GM21717 (cell line): Measurements from ENCODE around the gene ARV1.
"Not testable (repeated sequence)": the region's sequence is repeated elsewhere in the genome, so short reads cannot be mapped to it uniquely, and the experiment has no call there.

ENCODE experiments used
- ATAC-seq: cut with Tn5 transposase; IDR thresholded peaks from one replicate; pipeline ENCODE4 v1.9.1; 2021; ENCODE audit warnings: mild to moderate bottlenecking, moderate library complexity; ENCODE audit not compliant: unreplicated experiment

ARV1 gene

GRCh38 chr1:231019711-231020110 lies 40.8 kb downstream of the ARV1 start:
- ATAC-seq: no peak

- no peak for ATAC-seq
Observed at GRCh38 chr1:231020139-231020601, 41.3 kb downstream of the ARV1 start.

- ATAC-seq: no peak
Observed at GRCh38 chr1:231020816-231021215, 41.9 kb downstream of the ARV1 start.

GRCh38 chr1:231021540-231022031 lies 42.7 kb downstream of the ARV1 start:
- ATAC-seq: no peak

- not testable (repeated sequence) for ATAC-seq
Observed at GRCh38 chr1:231022543-231022942, 43.6 kb downstream of the ARV1 start.

GRCh38 chr1:231023150-231023549 lies 44.3 kb downstream of the ARV1 start:
- ATAC-seq: no peak

GRCh38 chr1:231026576-231026975 lies 47.7 kb downstream of the ARV1 start:
- no peak for ATAC-seq

GRCh38 chr1:231027136-231027925 lies 48.4 kb downstream of the ARV1 start:
- no peak for ATAC-seq

GRCh38 chr1:231027971-231028370 lies 49.1 kb downstream of the ARV1 start:
- no peak for ATAC-seq

GRCh38 chr1:231028682-231029081 lies 49.8 kb downstream of the ARV1 start:
- no peak for ATAC-seq

GRCh38 chr1:231029247-231029646 lies 50.4 kb downstream of the ARV1 start:
- ATAC-seq: not testable (repeated sequence)

GRCh38 chr1:231029841-231030240 lies 50.9 kb downstream of the ARV1 start:
- ATAC-seq: no peak

- ATAC-seq: no peak
Observed at GRCh38 chr1:231032963-231033362, 54.1 kb downstream of the ARV1 start.

- no peak for ATAC-seq
Observed at GRCh38 chr1:231035799-231036198, 56.9 kb downstream of the ARV1 start.

GRCh38 chr1:231036416-231036815 lies 57.5 kb downstream of the ARV1 start:
- no peak for ATAC-seq

- ATAC-seq: no peak
Observed at GRCh38 chr1:231037585-231038517, 59.0 kb downstream of the ARV1 start.

- ATAC-seq: peak; percentile 47
Observed at GRCh38 chr1:231039161-231040018, 60.5 kb downstream of the ARV1 start.

GRCh38 chr1:231040019-231040799 lies 61.3 kb downstream of the ARV1 start, which contains the start of gene FAM89A:
Gene FAM89A (minus strand): TSS chr1:231040254. CDS start chr1:231040211, 43 bp downstream.
- ATAC-seq: peak; percentile 70

GRCh38 chr1:231040800-231041718 lies 62.2 kb downstream of the ARV1 start:
- no peak for ATAC-seq
